ENCODE data around the gene SPRYD4. TPM values are rescaled to one million over a fixed set of nuclear protein-coding genes. Genes with fewer than 3 reads are reported as not detected.

SPRYD4 gene
- polyA plus RNA-seq, 1 experiment = 2.4 TPM

DNA sequence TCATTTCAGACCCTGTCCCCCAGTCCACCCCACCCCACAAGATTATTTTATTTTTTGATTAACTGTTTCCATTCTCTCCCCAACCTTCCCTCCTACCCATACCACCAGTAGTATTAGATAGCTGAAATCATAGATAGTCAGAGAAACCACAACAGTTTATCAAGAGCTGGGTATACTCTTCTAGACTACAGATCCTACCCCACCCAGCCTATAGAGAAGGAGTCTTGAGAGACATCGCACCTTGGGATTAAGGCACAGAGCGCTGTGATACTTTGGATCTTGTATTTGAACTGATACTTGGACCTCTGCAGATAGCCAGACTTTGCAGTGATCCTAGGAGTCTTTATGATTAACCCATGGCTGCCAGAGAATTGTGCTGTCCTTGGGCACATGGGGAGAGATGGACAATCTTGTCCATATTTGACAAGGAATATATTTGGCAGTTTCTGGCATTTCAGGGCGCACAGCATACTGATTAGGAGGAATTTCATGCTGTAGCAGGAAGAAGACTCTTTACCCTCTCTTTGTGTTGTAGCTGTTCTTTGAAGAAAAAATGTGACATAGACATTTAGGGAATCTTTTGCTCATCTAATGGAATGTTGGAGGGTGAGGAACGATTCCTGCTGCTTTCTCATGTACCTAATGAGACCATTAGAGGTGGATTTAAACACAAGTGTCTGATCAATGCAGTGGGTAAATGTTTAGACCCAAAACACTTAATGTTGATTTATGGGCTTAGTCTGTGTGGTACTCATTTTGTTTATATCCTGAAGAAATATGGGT lies 54.2 kb downstream of the SPRYD4 start:
- no peak for DNase-seq (ENCODE audit: low read depth)
- TF ChIP-seq, protein P1, sequence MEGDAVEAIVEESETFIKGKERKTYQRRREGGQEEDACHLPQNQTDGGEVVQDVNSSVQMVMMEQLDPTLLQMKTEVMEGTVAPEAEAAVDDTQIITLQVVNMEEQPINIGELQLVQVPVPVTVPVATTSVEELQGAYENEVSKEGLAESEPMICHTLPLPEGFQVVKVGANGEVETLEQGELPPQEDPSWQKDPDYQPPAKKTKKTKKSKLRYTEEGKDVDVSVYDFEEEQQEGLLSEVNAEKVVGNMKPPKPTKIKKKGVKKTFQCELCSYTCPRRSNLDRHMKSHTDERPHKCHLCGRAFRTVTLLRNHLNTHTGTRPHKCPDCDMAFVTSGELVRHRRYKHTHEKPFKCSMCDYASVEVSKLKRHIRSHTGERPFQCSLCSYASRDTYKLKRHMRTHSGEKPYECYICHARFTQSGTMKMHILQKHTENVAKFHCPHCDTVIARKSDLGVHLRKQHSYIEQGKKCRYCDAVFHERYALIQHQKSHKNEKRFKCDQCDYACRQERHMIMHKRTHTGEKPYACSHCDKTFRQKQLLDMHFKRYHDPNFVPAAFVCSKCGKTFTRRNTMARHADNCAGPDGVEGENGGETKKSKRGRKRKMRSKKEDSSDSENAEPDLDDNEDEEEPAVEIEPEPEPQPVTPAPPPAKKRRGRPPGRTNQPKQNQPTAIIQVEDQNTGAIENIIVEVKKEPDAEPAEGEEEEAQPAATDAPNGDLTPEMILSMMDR (IDR thresholded peaks at IDR 0.05; ENCODE audit: insufficient read depth, low read depth, low read length) = no peak
- ChIA-PET POLR2A (interaction anchor here (0.6 kb wide), 2 partner anchors 10 to 51 kb away, joined by 3 read pairs; no protein-coding TSS in a partner anchor), CTCF (interaction anchor here (0.6 to 5.0 kb wide), 11 partner anchors 8 to 114 kb away, joined by 3 to 21 read pairs (median 4); no protein-coding TSS in a partner anchor)
- no peaks in the 10 kb centered on the region for H3K27me3 ChIP-seq (ENCODE audit: control insufficient read depth, insufficient read depth, low read length)
- H3K4me3 ChIP-seq (ENCODE audit: low read depth, low read length) = peak overlapping the region; percentile 49
- peaks cover 1% of the 10 kb centered on the region; the same call in 1 of the 2 replicates for H3K36me3 ChIP-seq (ENCODE audit: control insufficient read depth, insufficient read depth, low read length)

DNA sequence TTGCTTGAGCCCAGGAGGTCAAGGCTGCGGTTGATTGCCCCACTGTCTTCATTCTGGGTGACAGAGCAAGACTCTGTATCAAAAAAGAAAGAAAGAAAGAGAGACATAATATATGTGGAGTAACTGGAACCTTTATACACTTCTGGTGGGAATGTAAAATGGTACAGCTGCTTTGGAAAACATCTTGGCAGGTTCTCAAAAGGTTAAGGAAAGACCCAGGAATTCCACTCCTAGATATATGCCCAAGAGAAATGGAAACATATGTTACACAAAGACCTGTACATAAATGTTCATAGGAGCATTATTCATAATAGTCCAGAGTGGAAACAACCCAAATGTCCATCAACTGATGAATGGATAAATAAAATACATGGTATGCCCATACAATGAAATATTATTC lies 60.5 kb downstream of the SPRYD4 start:
- CTCF ChIA-PET = interaction anchor here (0.6 to 1.5 kb wide), 3 partner anchors 9 to 16 kb away, joined by 3 to 5 read pairs (median 5); no protein-coding TSS in a partner anchor
- DNase-seq (ENCODE audit: low read depth) = no peak

More for the DNA sequence above, 60.5 kb downstream of the SPRYD4 start:
- POLR2A ChIA-PET = interaction anchor here (0.7 kb wide), 1 partner anchor 62 kb away, joined by 5 read pairs; no protein-coding TSS in a partner anchor
- TF ChIP-seq, protein P1 (IDR thresholded peaks at IDR 0.05; ENCODE audit: insufficient read depth, low read depth, low read length) = no peak
- Histone ChIP-seq H3K4me3 (ENCODE audit: low read depth, low read length) (no peak overlapping the region), H3K27me3 (ENCODE audit: control insufficient read depth, insufficient read depth, low read length) (no peaks in the 10 kb centered on the region), H3K36me3 (ENCODE audit: control insufficient read depth, insufficient read depth, low read length) (peaks cover 1% of the 10 kb centered on the region; the same call in 1 of the 2 replicates)

Other genes with a start within 250 kb of the SPRYD4 start
- gene RNF41, start 246.7 kb upstream of the SPRYD4 start, polyA plus RNA-seq (2011; rRNA removed) = 212 and 338 TPM in 2 replicates
- gene NABP2, start 244.2 kb upstream of the SPRYD4 start, polyA plus RNA-seq (2011; rRNA removed) = 47.5 and 52.0 TPM in 2 replicates
- not detected in 2 replicates for gene SLC39A5, start 238.5 kb upstream of the SPRYD4 start, polyA plus RNA-seq (2011; rRNA removed)
- gene ANKRD52, start 210.2 kb upstream of the SPRYD4 start, polyA plus RNA-seq (2011; rRNA removed) = 21.0 and 26.8 TPM in 2 replicates
- 13.7 and 14.1 TPM in 2 replicates for gene COQ10A, start 201.6 kb upstream of the SPRYD4 start, polyA plus RNA-seq (2011; rRNA removed)
- 117 and 150 TPM in 2 replicates for gene CS, start 168.2 kb upstream of the SPRYD4 start, polyA plus RNA-seq (2011; rRNA removed)
- gene CNPY2, start 152.6 kb upstream of the SPRYD4 start, polyA plus RNA-seq (2011; rRNA removed) = 179 and 239 TPM in 2 replicates
- gene PAN2, start 134.6 kb upstream of the SPRYD4 start, polyA plus RNA-seq (2011; rRNA removed) = 27.2 and 32.3 TPM in 2 replicates
- gene IL23A, start 129.7 kb upstream of the SPRYD4 start, polyA plus RNA-seq (2011; rRNA removed) = 0.12 TPM in 1 of 2 replicates, not detected in the other
- gene STAT2, start 108.5 kb upstream of the SPRYD4 start, polyA plus RNA-seq (2011; rRNA removed) = 154 TPM in 2 replicates
- not detected in 2 replicates for gene APOF, start 105.7 kb upstream of the SPRYD4 start, polyA plus RNA-seq (2011; rRNA removed)
- gene TIMELESS, start 19.2 kb upstream of the SPRYD4 start, polyA plus RNA-seq (2011; rRNA removed) = 2.3 and 2.9 TPM in 2 replicates
- gene MIP, start 13.9 kb upstream of the SPRYD4 start, polyA plus RNA-seq (2011; rRNA removed) = 0.10 and 0.12 TPM in 2 replicates
- 0.13 and 0.18 TPM in 2 replicates for gene GLS2, start 19.6 kb downstream of the SPRYD4 start, polyA plus RNA-seq (2011; rRNA removed)
- gene RBMS2, start 53.2 kb downstream of the SPRYD4 start, polyA plus RNA-seq (2011; rRNA removed) = 67.9 and 68.4 TPM in 2 replicates
- gene BAZ2A, start 161.7 kb downstream of the SPRYD4 start, polyA plus RNA-seq (2011; rRNA removed) = 45.3 and 65.1 TPM in 2 replicates
- gene ATP5F1B, start 177.4 kb downstream of the SPRYD4 start, polyA plus RNA-seq (2011; rRNA removed) = 852 and 1,032 TPM in 2 replicates
- gene PTGES3, start 219.7 kb downstream of the SPRYD4 start, polyA plus RNA-seq (2011; rRNA removed) = 24.7 and 49.1 TPM in 2 replicates